H9 (cell line): ENCODE data around the gene TTF2. TPM values are rescaled to one million over a fixed set of nuclear protein-coding genes. Genes with fewer than 3 reads are reported as not detected.

Experiments used
- DNase-seq: peaks from one replicate; pipeline ENCODE4 v3.0.0-alpha.2; 2017
- H2AFZ ChIP-seq: one replicate; pipeline ENCODE4 v1.6.1; 2013; ENCODE audit warnings: mild to moderate bottlenecking, low read length, control low read depth, moderate library complexity
- H2AK5ac ChIP-seq: 2 replicates; pipeline ENCODE4 v1.6.1; 2013; ENCODE audit warnings: low read length, control low read depth, mixed read lengths; ENCODE audit not compliant: insufficient read length
- H2BK120ac ChIP-seq: one replicate; pipeline ENCODE4 v1.6.1; 2013; ENCODE audit warnings: low read depth, mild to moderate bottlenecking, low read length, control low read depth, inconsistent platforms; ENCODE audit not compliant: poor library complexity, severe bottlenecking
- H2BK12ac ChIP-seq: 2 replicates; pipeline ENCODE4 v1.6.1; 2013; ENCODE audit warnings: low read length, control low read depth, mixed read lengths, low read depth; ENCODE audit not compliant: insufficient read length
- H2BK15ac ChIP-seq: 2 replicates; pipeline ENCODE4 v1.6.1; 2013; ENCODE audit warnings: low read depth, low read length, control low read depth
- H2BK20ac ChIP-seq: one replicate; pipeline ENCODE4 v1.6.1; 2013; ENCODE audit warnings: low read depth, mild to moderate bottlenecking, low read length, control low read depth, inconsistent platforms; ENCODE audit not compliant: poor library complexity, severe bottlenecking
- H2BK5ac ChIP-seq: 2 replicates; pipeline ENCODE4 v1.6.1; 2013; ENCODE audit warnings: low read length, control low read depth, mixed read lengths; ENCODE audit not compliant: insufficient read length
- H3K14ac ChIP-seq: 2 replicates; pipeline ENCODE4 v1.6.1; 2013; ENCODE audit warnings: low read length, control low read depth; ENCODE audit not compliant: insufficient read depth
- H3K18ac ChIP-seq: 2 replicates; pipeline ENCODE4 v1.6.1; 2013; ENCODE audit warnings: low read depth, mild to moderate bottlenecking, mixed read lengths, low read length, control low read depth; ENCODE audit not compliant: insufficient read length
- H3K23ac ChIP-seq: 2 replicates; pipeline ENCODE4 v1.6.1; 2013; ENCODE audit warnings: low read length, control low read depth, mixed read lengths, low read depth; ENCODE audit not compliant: insufficient read length
- H3K23me2 ChIP-seq: 2 replicates; pipeline ENCODE4 v1.6.1; 2013; ENCODE audit warnings: low read depth, mild to moderate bottlenecking, mixed read lengths, low read length, control low read depth; ENCODE audit not compliant: insufficient read length, poor library complexity, severe bottlenecking
- H3K27ac ChIP-seq: 2 replicates; pipeline ENCODE4 v1.5.1; 2013; ENCODE audit warnings: low read length, control low read depth, mixed read lengths, low read depth; ENCODE audit not compliant: insufficient read length
- H3K27me3 ChIP-seq: 2 replicates; pipeline ENCODE4 v1.6.1; 2013; ENCODE audit warnings: low read length, control low read depth, inconsistent platforms; ENCODE audit not compliant: insufficient read depth
- H3K4ac ChIP-seq: 2 replicates; pipeline ENCODE4 v1.6.1; 2013; ENCODE audit warnings: low read depth, mild to moderate bottlenecking, control low read depth, inconsistent platforms, low read length, moderate library complexity
- H3K4me1 ChIP-seq: 2 replicates; pipeline ENCODE4 v1.6.1; 2013; ENCODE audit warnings: low read length, control low read depth, inconsistent platforms; ENCODE audit not compliant: insufficient read depth
- H3K4me2 ChIP-seq: 2 replicates; pipeline ENCODE4 v1.6.1; 2013; ENCODE audit warnings: low read length, control low read depth, mixed read lengths; ENCODE audit not compliant: insufficient read length, insufficient read depth
- H3K56ac ChIP-seq: 2 replicates; pipeline ENCODE4 v1.6.1; 2013; ENCODE audit warnings: low read depth, mild to moderate bottlenecking, mixed read lengths, low read length, control low read depth; ENCODE audit not compliant: insufficient read length
- H3K79me1 ChIP-seq: 2 replicates; pipeline ENCODE4 v1.6.1; 2013; ENCODE audit warnings: low read depth, mild to moderate bottlenecking, moderate library complexity, low read length, control low read depth, inconsistent platforms; ENCODE audit not compliant: insufficient read depth, poor library complexity, severe bottlenecking
- H3K79me2 ChIP-seq: 2 replicates; pipeline ENCODE4 v1.6.1; 2013; ENCODE audit warnings: low read length, control low read depth, inconsistent platforms; ENCODE audit not compliant: insufficient read depth
- H3K9ac ChIP-seq: 2 replicates; pipeline ENCODE4 v1.6.1; 2013; ENCODE audit warnings: low read length, control low read depth, mixed read lengths; ENCODE audit not compliant: insufficient read length; ENCODE audit errors: extremely low read depth
- H3K9me3 ChIP-seq: one replicate; pipeline ENCODE4 v1.6.1; 2013; ENCODE audit warnings: low read depth, low read length, inconsistent platforms; ENCODE audit not compliant: control insufficient read depth
- H3T11ph ChIP-seq: one replicate; pipeline ENCODE4 v1.6.1; 2013; ENCODE audit warnings: mild to moderate bottlenecking, low read length, control low read depth, inconsistent platforms
- H4K20me1 ChIP-seq: one replicate; pipeline ENCODE4 v1.6.1; 2013; ENCODE audit not compliant: control insufficient read depth, insufficient read length, insufficient read depth
- H4K5ac ChIP-seq: 2 replicates; pipeline ENCODE4 v1.6.1; 2013; ENCODE audit warnings: low read depth, mild to moderate bottlenecking, mixed read lengths, low read length, control low read depth; ENCODE audit not compliant: insufficient read length
- H4K8ac ChIP-seq: replicated peaks from 2 replicates; pipeline ENCODE4 v1.6.1; 2013; ENCODE audit warnings: low read length, control low read depth, mixed read lengths, low read depth; ENCODE audit not compliant: insufficient read length
- H4K91ac ChIP-seq: 2 replicates; pipeline ENCODE4 v1.6.1; 2013; ENCODE audit warnings: low read depth, mild to moderate bottlenecking, moderate library complexity, mixed read lengths, low read length, control low read depth; ENCODE audit not compliant: insufficient read length
- H3K27ac Mint-ChIP-seq, 3 experiments: 2 replicates in 2 of 3; 3 replicates in 1 of 3; pipeline ENCODE4 v1.8.0; 2020 to 2021; ENCODE audit warnings: mixed read lengths in 3 of 3, mild to moderate bottlenecking in 1 of 3, moderate library complexity in 1 of 3
- H3K27me3 Mint-ChIP-seq: 2 replicates; pipeline ENCODE4 v1.8.0; 2021; ENCODE audit warnings: low read depth, mild to moderate bottlenecking, moderate library complexity, mixed read lengths
- H3K36me3 Mint-ChIP-seq, 3 experiments: 2 replicates in 2 of 3; 3 replicates in 1 of 3; pipeline ENCODE4 v1.8.0; 2020 to 2021; ENCODE audit warnings: low read depth in 3 of 3, mixed read lengths in 3 of 3; ENCODE audit not compliant: insufficient read depth in 1 of 3
- H3K4me1 Mint-ChIP-seq, 2 experiments: 2 replicates each; pipeline ENCODE4 v1.8.0; 2020; ENCODE audit warnings: mixed read lengths in 2 of 2
- H3K4me3 Mint-ChIP-seq, 2 experiments: 2 replicates in 1 of 2; 3 replicates in 1 of 2; pipeline ENCODE4 v1.8.0; 2020 to 2021; ENCODE audit warnings: mild to moderate bottlenecking in 2 of 2, mixed read lengths in 2 of 2, moderate library complexity in 1 of 2
- H3K9me3 Mint-ChIP-seq, 2 experiments: 2 replicates in 1 of 2; 3 replicates in 1 of 2; pipeline ENCODE4 v1.8.0; 2020; ENCODE audit warnings: mild to moderate bottlenecking in 2 of 2, mixed read lengths in 2 of 2, moderate library complexity in 1 of 2
- CTCF ChIP-seq: fragments of 200-600 bp; sonication (generic); conservative IDR thresholded peaks from 3 replicates; pipeline ENCODE4 v1.8.0; 2021; ENCODE audit warnings: antibody characterized with exemption, mild to moderate bottlenecking
- WGBS: extraction: QIAGEN DNeasy Blood & Tissue Kit; methylation state at CpG from one replicate; pipeline ENCODE4 v1.1.7; 2013; ENCODE audit warnings: missing lambda C conversion rate, low lambda C conversion rate, mixed read lengths; ENCODE audit not compliant: insufficient read length; ENCODE audit errors: extremely low coverage; 5-methylcytosine and 5-hydroxymethylcytosine counted together
- total RNA-seq: library from RNA; stranded (reverse); gene quantifications from 2 replicates; pipeline ENCODE4 v1.2.1, GENCODE V29; 2021

Gene TTF2
- total RNA-seq, 1 experiment from 2014 or later, result 86.4 TPM

GRCh38 chr1:117059334-117059677, 820 bp upstream of the TTF2 start:
- no peaks in the 10 kb centered on the region for H3K9me3 ChIP-seq
- H2AFZ ChIP-seq, result peak overlapping the region; percentile 92
- H3K79me2 ChIP-seq, result no peaks in the 10 kb centered on the region
- Mint-ChIP-seq H3K27ac (no peak overlapping the region), H3K4me3 (no peak overlapping the region), H3K36me3 (peaks cover 8 to 32% (median 23%) of the 10 kb centered on the region in 3 experiments; a peak in 6 of 7 replicates), H3K27me3 (no peaks in the 10 kb centered on the region), H3K9me3 (no peaks in the 10 kb centered on the region), H3K4me1 (peaks cover 12 to 19% of the 10 kb centered on the region in 2 experiments)
- peak overlapping the region; percentile 94 for H3K18ac ChIP-seq
- H3K23me2 ChIP-seq, result peaks cover 17% of the 10 kb centered on the region
- peak overlapping the region; percentile 30 for H2BK5ac ChIP-seq
- TF ChIP-seq CTCF, result no peak
- H4K5ac ChIP-seq, result peak overlapping the region; percentile 77
- H3K9ac ChIP-seq, result peak overlapping the region; percentile 95
- peak overlapping the region; percentile 95 for H3K27ac ChIP-seq
- peak overlapping the region; percentile 72 for H3K4me2 ChIP-seq
- no peaks in the 10 kb centered on the region for H3K4me1 ChIP-seq
- peak overlapping the region; percentile 62 for H3T11ph ChIP-seq
- H2BK120ac ChIP-seq, result no peak overlapping the region
- H2AK5ac ChIP-seq, result no peak overlapping the region
- H2BK20ac ChIP-seq, result no peak overlapping the region
- H4K20me1 ChIP-seq, result no peaks in the 10 kb centered on the region
- H4K91ac ChIP-seq, result no peak overlapping the region
- no peak overlapping the region for H2BK15ac ChIP-seq
- no peak overlapping the region for H3K23ac ChIP-seq
- no peak for DNase-seq
- H3K27me3 ChIP-seq, result no peaks in the 10 kb centered on the region
- H2BK12ac ChIP-seq, result no peak overlapping the region
- no CpG with 5 or more reads among the region's 18 CpGs for WGBS
- H3K56ac ChIP-seq, result peak overlapping the region; percentile 92
- no peak overlapping the region for H4K8ac ChIP-seq
- peak overlapping the region; percentile 94 for H3K14ac ChIP-seq
- H3K4ac ChIP-seq, result peak overlapping the region; percentile 7; the same call in 1 of the 2 replicates
- no peaks in the 10 kb centered on the region for H3K79me1 ChIP-seq
